GM19240 (cell line): ENCODE measurements around the gene TBC1D14.

Experiments
- DNase-seq: peaks from one replicate; pipeline ENCODE4 v3.0.0; 2011; ENCODE audit warnings: low spot score; ENCODE audit not compliant: insufficient read length

TBC1D14 gene

DNA sequence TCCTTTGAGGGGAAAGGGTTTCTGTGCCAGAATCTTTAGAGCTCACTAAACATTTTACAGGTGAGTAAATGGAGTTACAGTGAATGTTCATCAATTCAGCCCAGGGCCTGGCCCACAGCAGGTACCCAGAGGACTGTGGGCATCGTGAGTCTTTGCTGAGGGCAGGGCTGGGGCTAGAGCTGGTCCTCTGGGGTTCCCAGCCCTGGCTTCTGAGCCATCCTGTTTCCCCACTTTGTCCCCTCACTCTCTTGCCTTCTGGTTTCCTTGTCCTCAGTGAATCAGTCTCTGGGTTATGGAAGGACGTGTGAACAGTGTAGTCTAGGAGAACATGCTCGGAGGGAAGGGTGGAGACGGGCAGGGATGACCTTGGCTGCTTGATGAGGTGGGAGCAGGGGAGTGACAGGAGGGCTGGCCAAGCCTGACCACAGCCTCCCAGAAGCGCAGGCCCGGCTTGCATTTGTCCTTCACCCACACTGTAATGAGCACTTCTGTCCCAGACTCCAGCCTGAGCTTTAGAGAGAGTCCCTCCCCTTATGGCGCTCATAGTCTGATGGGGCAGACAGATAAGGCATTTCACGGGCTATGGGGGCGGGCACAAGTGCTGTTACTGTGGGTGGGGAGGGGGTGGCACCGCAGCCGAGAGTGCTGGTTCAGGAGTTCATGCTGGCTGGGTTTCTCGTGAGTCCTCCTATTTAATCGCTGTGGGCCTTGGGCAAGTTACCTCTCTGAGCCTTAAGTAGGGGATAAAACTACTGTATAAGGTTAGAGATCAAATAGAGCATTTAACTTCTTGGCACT lies 17.3 kb downstream of the TBC1D14 start:
- no peak for DNase-seq

DNA sequence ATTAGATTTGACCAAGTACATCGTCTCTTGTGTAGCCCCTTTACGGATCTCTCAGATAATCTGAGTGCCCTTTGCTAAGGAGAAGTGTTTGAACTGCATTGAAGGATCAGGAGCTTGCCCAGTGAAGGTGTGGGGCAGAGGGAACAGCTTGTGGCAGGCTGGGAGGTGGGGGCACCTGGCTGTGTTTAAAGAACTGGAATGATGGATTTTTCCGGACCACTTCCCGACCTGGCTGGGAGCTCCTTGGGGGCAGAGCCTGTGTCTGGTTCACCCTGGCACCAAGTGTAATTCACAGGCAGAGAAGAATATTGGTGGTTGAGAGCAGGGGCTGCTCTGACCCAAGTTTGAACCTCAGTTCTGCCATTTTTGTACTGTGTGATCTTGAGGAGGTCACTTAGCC lies 18.5 kb downstream of the TBC1D14 start:
- DNase-seq, result no peak

DNA sequence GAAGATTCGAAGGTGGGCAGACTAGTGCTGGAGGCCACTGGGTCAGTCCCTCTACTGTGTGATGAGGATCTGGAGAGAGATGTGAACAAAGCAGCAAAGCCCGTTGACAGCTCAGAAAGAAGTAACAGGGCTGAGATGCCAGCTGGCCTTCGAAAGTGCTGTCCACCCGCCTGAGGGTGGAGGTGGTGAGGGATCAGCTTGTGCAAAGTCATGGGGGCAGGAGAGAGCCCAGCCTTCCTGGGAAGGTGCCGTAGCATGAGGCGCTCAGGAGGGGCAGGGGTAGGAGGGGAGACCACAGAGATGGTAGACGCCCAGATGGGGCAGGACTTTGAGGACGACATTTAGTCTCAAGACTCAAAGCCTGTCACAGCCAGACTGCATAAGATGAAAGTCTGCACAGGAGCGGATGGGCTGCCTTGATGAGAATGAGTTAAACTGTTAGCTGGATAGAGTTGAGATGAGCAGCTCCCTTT lies 19.7 kb downstream of the TBC1D14 start:
- no peak for DNase-seq

DNA sequence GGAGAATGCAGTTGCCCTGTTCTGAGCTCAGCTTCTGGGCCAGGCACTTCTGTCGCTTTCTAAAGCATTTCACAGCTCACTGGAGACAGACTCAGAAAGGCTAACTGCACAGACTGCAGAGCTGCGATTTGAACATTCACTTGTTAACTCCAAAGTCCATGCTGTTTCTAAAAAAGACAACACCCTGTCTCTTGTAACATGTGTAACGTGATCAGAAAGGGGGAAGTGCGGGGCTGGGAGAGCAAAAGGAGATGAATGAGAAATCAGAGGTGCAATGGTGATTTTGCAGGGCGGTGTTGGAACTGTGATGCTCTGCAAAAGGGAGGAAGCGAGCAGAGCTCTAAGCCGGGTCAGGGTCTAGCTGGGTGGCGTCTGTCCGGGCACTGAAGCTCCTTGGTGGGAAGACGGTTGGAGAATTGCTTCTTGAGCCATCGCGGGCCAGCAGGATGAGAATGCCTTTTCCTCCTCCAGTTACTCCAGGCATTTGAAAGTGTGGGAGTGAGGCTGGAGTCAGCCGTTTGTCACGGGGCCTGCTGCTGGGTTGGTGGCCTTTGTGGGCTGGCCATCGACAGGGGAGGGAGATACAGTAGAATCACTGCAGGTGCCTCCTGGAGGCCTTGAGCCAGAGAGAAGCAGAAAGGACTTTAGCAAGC lies 20.3 kb downstream of the TBC1D14 start:
- DNase-seq, result no peak

DNA sequence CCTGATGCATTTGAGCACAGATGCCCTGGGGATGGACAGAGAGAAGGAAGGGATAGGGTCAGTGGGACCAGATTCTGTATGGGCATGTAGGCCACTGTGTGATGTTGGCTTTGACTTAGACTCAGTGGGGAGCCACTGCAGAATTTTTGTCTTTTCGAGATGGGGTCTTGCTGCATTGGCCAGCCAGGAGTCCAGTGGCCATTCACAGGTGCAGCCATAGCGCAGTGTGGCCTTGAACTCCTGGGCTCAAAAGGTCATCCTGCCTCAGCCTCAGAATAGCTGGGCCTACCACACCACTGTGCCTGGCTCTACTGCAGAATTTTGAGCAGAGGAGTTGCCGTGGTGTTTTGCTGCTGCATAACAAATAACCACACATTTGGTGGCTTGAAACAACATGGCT lies 22.8 kb downstream of the TBC1D14 start:
- DNase-seq, result no peak

DNA sequence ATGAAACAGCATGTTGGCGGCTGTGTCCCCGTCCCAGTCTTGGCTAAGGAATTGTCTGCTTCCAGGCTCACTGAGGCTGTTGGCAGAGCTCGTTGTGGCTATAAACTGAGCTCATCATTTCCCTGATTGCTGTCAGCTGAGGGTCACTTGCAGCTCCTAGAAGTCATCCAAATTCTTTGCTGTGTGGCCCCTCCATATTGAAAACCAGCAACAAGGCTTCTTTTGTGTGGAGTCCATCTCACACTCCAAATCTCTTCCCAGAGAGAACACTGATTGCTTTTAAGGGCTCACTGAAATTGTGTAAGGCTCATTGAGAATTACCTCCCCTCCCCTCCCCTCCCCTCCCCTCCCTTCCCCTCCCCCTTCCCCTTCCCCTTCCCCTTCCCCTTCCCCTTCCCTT lies 23.3 kb downstream of the TBC1D14 start:
- no peak for DNase-seq

DNA sequence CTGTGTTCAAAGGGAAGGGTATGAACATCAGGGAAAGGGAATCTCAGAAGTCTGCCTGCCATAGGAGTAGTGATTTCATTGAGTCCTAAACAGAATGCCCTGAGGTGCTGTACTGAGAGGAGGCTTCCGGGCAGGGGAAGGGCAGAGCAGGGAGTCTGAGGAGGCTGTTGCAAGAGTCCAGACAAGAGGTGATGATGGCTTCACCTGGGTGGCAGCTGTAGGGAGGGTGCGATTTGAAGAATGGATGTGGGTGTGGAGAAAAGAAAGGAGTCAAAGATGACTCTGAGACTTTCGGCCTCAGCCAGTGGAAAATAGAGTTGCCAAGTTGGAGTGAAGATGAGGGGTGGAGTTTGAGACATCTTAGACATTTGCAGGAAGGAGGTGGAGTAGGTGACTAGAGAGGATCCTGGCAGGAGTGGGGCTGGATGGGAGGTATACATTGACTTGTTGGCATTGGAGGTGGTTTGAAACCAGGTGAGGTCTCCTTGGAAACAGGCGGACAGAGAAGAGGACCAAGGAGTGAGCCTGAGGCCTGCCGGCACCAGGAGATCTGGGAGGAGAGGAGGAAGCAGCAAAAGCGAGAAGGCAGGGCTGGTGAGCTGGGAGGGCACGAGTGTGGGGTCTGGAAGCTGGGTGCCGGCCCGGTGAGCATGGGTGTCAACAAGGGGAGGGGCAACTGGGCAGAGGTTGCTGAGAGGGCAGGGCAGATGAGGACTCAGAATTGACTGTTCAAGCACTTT lies 24.2 kb downstream of the TBC1D14 start:
- no peak for DNase-seq

DNA sequence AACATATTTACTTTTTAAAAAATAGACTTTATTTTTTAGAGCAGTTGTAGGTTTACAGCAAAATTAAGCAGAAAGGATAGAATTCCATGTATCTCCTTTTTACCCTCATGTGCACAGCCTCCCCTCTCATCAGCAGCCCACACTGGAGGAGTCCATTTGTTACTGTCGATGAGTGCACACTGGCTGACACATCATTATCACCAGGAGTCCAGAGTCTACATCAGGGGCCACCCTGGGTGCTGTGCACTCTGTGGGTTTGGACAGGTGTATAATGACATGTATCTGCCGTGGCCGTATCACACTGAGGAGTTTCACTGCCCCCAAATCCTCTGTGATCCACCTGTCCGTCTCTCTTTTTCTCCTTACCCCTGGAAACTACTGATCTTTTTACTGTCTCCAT lies 26.3 kb downstream of the TBC1D14 start:
- no peak for DNase-seq

DNA sequence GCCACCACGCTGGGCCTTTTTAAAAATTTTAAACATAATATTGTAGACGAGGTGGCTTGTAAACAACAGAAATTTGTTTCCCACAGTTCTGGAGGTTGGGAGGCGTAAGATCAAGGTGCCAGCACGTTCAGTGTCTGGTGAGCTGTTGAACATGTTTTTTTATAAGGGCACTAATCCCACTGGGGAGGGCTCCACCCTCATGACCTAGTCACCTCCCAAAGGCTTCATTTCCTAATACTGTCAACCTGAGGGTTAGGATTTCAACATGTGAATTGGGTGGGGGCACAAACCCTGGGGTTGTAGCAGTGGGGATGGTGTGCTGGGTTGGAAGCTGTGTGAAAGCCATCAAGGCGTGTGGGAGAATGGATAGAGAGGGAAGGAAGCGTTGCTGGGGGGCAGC lies 27.6 kb downstream of the TBC1D14 start:
- no peak for DNase-seq

DNA sequence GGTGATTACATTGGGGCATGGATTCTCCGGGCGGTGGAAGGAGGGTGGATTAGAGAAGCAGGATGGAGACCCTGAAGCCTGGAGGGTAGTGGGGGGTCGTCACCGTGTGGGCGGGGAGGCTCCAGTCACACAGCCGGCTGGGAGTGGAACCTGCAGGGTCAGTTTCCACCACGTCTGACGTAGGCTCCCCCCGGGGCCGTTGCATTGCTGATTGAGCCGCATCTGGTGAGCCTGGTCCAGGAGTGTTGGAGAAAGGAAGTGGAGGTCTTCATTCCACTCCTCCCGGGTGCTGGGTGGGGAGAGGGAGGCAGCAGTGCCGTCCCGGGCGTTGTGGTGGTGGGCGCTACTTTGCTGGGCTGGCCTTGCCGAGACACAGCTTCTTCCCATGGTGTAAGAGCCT lies 28.1 kb downstream of the TBC1D14 start:
- DNase-seq, result no peak

DNA sequence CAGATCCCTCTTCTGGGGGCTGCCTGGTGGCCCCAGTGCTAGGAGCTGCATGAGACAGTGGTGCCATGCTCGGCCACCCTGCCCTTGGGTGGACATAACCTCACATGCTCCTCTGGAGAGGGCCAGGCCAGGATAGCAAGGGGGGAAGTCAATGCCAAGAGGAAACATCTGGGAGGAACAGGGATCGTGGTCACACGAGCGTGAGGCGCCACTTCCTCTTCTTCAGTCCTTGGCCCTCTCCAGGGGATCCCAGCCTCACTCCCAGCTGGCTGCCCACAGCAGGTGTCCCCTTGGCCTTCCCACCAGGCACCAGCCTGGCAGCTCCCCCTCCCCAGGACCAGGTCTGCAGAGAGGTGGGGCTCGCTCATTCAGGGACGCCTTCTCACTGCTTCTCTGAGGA lies 28.6 kb downstream of the TBC1D14 start:
- DNase-seq, result no peak

DNA sequence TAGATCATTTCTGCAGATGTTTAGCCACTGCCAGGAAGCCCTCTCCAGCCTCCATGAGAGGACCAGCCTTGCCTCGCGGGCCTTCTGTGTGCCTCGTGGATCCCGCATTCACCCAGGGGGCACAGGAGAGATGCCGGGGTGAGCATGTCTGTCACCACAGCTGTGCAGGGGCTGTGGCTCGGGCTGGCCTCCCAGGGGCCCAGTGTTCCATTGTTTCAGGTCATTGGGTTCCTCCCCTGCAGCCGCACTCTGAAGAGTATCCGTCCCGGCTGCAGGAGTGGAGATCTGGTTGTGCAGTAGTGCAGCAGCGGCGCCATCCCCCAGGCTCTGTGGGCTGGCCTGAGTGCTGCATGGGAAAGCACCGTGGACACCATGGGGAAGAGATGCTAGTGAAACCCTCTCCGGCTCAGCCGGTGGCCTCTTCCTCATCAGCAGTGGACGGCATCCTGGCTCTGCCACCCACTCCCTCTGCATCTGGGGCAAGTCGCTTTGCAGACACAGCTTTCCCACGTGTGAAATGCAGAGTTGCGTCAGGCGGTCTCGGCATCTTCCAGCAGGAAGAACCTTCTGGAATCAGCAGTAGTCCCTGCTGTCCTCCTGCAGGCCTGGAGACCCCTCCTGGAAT lies 29.1 kb downstream of the TBC1D14 start:
- no peak for DNase-seq

DNA sequence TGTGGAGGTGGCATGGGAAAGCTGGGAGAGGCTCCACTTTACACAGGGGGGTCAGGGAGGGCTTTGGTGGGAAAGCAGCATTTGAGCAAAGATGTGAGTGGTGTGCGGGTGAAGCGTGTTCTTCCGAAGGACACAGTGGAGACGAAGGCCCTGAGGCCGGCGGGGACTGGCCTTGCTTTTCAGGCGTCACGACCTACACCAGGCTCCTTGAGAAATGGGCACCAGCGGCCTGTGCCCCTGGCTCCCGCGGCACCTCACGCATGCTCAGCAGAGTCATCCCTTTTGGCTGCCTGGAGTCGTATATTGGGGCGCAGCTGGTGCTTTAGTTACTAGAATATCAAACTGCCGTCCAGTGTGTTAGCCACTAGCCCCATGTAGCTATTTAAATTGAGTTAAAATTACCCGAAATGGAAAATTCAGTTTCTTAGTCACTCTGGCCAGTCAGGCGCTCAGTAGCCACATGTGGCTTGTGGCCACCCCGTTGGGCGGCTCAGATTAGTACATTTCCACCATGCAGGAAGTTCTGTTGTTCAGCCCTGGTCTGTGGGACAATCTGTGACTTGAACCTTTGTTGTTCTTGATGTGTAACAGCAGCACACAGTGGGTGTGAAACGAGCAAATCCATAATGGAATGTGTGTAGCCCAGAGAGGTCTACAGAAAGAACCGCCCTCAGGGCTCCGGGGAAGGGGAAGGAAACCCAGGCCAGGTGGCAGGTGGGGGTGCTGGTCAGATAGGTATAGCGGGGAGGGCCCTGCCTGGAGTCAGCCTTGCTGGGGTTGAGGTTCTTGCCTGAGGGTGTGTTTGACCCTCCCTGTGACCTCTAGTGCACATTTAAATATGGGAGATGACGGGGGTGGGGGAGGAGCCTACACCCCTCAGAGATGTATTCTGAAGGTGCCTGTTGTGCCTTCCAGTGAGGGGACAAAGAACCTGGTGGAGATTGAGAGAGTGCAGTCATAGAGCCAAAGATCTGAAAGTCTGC lies 30.4 kb downstream of the TBC1D14 start:
- no peak for DNase-seq

DNA sequence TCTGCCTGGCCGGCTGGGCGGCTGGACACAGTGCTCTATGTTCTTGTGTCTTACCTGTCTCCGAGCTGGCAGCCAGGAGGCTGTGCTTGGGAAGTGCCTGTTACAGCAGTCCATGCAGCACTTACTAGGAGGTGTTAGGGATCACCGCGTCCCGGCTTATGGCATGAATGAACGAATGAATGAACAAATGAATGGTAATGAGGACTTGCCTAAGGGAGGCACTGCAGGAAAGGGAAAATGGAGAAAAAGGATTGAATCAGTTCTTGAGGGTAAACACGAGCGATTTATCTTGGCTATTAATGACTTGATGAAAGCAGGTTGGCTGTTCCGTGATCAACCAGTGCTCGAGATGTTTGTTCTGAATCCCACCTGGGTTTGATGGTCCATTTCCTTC lies 31.1 kb downstream of the TBC1D14 start:
- DNase-seq, result no peak

DNA sequence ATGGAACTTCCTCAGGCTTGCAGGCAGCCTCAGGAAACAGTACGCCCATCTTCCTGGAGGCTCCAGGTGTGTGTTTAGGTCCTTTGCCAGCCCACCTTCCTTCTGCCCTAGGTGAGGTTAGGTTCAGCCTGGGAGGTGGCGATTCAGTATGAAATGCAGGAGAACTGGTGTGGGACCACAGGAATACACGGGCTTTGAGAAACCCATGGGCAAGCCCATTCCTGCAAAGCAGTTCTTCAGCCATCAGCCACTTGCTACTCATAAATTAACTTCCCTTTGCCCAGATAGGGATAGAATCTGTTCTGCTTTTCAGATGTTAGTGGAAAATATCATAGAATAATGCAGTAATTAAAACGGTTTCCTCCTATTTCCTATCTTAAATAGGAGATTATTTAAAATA lies 32.2 kb downstream of the TBC1D14 start:
- no peak for DNase-seq

DNA sequence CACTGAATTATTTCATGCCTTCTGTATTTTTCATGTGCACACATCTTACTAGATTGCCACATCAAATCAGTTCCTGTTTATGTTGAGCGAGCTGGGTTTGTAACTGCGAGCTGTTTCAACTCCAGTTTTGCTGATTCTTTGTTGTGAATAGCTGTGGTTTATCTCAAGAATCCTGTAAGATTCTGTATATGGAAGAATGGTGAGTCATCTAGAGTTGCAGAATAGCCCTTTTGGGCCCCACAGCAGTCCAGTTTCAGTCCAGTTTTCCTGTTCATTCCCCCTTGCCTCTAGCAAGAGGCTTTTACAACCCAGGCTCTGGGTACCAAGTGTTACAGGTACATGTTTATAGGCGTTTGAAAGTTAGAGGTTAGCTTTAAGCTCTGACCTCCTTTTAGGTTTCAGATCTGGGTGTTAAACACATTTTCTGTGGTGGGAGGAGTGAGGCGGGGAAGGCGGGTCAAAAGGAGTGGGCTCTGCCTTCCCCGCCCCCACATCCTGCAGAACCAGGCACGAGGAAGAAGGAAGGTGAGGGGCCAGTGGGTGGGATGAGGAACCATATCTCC lies 32.7 kb downstream of the TBC1D14 start:
- peak; percentile 41 for DNase-seq

DNA sequence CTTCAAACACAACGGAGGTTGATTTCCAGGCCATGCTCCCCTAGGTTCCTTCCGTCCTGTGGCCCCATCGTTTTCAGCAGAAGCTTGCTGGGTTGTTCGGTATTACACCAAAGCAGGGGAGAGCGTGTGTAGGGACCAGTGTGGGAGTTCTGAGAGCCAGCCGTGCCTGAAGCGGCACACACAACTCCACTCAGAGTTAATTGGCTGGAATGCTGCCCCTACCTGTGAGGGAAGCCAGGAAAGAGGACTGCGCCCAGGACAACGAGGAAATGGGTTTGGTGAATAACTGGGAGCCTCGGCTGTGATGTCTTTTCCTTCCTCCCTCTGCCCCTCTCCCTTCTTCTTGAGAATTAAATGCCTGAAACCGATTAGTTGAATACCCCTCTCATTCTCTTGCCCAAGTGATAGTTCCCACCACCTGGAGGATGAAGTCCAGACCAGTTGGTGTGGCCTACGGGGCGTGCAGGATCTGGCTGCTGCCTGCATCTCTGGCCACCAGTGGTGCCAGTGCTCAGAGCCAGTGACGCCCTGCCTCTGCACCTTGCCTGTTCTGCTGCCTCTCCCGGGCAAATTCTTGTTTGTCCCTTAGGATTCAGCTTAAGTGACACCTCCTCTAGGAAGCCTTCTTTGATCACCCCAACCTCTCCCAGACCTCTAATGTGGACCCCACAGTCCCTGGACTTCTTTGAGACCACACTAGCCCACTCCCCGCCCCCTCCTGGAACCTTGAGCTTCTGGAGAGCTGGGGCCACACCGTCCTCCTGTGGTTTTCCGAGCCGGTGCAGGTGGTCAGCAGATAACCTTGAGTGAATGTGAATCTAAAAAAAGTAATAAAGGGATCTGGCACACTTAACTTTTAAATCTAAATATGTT lies 33.6 kb downstream of the TBC1D14 start:
- DNase-seq, result no peak

DNA sequence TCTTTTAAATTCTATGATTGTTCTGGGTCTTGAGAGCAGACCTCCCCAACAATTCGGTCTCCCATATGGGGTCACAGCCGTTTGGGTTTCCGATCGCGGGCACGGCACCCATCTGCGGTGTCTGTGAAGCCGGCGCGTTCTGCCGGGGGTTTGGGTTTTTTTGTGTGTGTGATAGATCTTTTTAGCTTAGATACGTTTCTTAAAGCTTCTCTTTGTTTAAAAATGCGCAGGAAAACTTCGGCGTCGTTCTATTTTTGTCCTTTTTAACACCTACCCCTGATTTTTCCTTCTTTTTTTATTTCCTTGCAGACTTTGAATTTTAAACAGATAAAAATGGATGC lies 34.2 kb downstream of the TBC1D14 start:
- DNase-seq, result no peak

DNA sequence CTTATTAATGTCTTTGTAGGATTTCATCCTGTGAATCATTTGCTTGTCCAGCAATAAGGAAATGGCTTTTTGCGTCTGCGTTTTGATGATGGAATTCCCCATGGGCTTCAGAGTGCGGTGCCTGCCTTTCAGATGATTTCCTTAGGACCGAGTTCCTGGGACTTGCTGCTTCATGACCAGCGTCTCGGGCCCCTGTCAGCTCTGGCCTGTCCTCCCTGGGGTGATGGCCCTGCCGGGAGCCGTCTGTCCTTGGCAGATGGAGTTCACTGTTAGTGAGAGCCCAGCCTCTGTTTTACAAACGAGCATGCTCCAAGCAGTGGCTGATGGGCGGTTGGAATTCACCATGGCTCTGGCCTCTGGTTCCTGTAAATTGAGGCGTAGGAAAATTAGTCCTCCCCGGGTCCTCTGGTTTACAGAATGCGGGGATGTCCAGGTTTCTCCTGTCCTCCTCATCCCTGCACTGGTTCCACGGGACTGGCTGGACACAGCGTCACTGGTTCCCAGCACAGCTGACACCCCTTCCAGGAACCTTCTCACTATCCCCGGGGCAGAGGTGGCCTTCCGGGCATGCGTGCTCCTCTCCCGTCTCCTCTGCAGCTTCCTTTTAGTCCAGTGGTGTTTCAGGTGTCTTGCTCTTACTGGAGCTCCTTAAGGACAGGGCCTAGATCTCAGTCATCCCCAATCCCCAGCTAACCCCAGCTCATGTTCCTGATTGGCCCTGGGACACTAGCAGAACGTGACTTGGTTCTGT lies 34.9 kb downstream of the TBC1D14 start:
- DNase-seq, result no peak
